Fibroblast of skin of right biceps (primary cell): ENCODE results near the gene TMEM131.
"Not testable (repeated sequence)": the region's sequence is repeated elsewhere in the genome, so short reads cannot be mapped to it uniquely, and the experiment has no call there.

ENCODE experiments used
- DNase-seq: peaks from one replicate; pipeline ENCODE4 v3.0.0-alpha.2; 2013

TMEM131 gene

GRCh38 chr2:97950329-97951154, 45.2 kb downstream of the TMEM131 start:
- peak; percentile 93 for DNase-seq

DNA sequence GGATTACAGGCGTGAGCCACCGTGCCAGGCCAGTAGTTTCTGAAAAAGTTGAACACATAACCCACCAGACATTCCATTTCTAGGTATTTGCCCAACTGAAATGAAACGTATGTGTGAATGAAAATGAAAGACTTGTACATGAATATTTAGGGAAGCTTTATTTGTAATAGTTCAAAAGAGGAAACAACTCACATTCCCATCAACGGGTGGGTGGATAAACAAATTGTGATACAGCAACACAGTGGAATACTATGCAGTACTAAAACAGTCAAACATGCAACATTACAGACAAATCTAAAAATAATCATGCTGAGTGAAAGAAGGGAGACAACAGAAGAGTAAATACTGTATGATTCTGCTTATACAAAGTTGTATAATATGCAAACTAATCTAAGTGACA, 46.8 kb downstream of the TMEM131 start:
- no peak for DNase-seq

- DNase-seq: no peak
Measured at GRCh38 chr2:97945791-97946190, 50.0 kb downstream of the TMEM131 start.

DNA sequence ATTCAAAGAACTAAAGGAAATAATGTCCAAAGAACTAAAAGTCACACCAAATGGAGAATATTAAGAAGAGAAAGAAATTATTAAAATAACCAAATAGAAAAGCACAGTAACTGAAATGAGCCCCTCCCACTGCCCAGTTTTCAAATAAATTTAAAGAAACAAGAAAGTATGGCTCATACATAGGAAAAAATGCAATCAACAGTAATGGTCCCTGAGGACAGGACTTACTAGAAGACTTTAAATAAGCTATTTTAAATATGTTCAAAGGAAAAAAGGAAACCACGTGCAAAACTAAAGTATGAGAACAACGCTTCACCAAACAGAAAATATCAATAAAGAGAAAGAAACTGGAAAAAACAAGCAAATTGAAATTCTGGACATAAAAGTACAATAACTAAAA, 58.9 kb downstream of the TMEM131 start:
- DNase-seq: peak; percentile 24

- no peak for DNase-seq
Measured at GRCh38 chr2:97936199-97936598, 59.5 kb downstream of the TMEM131 start.

GRCh38 chr2:97935719-97936161, 60.0 kb downstream of the TMEM131 start:
- DNase-seq: peak; percentile 87

DNA sequence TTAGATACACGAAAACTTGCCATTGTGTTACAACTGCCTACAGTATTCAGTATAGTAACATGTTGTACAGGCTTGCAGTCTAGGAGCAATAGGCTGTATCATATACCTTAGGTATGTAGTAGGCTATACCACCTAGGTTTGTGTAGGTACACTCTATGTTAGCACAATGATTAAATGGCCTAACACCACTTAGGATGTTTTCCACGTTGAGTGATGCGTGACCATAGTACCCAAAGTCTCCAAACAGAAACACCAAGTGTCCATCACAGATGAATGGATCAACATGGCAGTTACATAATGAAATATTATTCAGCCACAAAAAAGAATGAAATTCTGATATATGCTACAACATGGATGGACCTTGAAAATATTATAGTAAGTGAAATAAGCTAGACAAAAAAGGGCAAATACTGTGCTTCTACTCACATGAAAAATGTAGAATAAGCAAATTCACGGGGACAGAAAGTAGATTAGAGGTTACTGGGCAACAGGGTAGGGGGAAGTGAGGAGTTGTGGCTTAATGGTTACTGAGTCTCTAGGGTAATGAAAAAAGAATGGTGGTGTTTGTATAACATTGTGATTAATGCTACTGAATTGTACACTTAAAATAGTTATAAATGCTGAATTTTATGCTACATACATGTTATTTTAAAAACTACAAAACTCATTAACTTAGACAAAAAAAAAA, 62.6 kb downstream of the TMEM131 start:
- DNase-seq: no peak

DNA sequence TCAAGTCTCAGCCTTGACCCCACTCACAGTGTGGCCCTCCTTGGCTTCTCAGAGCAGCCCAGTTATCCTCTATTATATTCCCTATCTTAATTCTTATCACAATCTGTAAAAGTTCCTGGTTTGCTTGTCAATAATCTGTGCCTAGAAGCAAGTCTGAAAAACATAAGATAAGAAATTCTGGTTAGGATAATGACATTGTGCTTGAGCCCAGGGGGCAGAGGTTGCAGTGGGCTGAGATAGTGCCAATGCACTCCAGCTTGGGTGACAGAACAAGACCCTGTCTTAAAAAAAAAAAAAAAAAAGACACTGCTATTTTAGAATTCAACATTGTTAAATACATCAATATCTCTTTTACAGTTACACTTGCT, 63.9 kb downstream of the TMEM131 start:
- no peak for DNase-seq

DNA sequence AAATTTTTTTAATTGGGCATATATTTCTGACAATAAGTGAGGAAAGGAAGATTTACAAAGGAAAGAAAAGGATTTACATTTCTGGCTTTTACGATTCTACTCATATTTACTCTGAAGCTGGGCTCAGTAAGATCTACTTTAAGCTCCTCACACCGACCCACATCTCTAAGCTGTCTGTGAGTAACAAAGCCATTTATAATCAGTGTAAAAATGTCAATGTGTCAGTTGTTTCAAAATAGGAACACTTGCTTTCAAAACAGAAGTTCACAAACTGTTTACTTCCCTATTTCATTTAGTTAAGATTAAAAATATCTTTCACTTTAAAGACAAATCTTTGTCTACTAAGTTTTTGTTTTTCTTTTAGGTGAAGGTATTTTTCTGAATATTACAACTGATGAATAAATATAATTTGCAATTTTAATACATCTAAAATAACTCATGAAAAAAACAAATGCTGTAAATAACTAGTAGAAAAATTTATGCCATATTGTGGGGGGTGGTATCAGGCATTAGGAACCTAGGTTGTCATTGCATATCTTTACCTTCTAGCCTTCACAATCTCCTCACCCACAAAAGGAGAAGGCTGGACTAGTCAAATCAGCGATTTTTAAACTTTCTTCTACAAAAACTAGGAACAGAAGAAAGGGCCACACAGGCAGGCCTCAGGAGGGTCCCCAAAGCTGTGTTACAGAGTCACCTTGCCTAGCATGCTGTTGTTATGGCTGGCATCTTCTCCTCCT, 64.5 kb downstream of the TMEM131 start:
- DNase-seq: no peak

- no peak for DNase-seq
Measured at GRCh38 chr2:97928591-97928990, 67.2 kb downstream of the TMEM131 start.

GRCh38 chr2:97926946-97927345, 68.8 kb downstream of the TMEM131 start:
- DNase-seq: no peak

DNA sequence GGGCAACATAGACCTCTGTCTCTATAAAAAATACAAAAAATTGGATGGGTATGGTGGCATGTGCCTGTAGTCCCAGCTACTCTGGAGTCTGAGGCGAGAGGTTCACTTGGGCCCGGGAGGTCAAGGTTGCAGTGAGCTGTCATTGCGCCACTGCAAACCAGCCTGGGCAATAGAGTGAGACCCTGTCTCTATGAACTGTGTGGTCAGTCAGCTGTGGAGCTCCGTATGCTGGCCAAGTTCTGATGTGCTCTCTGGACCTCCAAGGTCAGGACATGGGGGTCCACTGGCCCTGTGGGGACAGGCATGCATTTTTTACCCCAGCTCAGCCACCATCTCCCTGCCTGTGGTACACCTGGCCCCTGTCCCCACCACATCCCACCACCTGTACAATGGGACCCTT, 71.6 kb downstream of the TMEM131 start:
- no peak for DNase-seq

DNA sequence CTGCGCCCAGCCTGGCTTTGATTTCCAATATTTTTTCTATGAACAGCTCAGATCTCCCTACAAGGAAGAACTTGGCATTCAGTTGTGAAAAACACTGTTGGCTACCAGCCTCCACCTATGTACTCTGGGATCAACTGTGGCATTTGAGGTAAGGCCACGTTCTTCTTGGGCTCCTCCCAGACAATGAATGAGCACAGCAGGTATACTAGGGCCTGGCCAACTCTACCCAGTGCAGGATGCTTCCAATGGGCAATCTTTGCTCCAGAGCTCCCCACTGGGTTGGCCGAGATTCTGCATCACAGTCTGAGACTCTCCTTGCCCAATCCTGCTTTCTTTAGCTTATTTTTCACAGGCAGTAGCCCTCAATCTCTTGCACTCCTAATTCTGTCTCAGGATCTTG, 75.9 kb downstream of the TMEM131 start:
- no peak for DNase-seq

GRCh38 chr2:97918818-97919217, 76.9 kb downstream of the TMEM131 start:
- DNase-seq: no peak

- not testable (repeated sequence) for DNase-seq
Measured at GRCh38 chr2:97917668-97918067, 78.1 kb downstream of the TMEM131 start.

GRCh38 chr2:97914691-97915213, 81.0 kb downstream of the TMEM131 start:
- peak; percentile 26 for DNase-seq

- peak; percentile 18 for DNase-seq
Measured at GRCh38 chr2:97913846-97914245, 81.9 kb downstream of the TMEM131 start.

DNA sequence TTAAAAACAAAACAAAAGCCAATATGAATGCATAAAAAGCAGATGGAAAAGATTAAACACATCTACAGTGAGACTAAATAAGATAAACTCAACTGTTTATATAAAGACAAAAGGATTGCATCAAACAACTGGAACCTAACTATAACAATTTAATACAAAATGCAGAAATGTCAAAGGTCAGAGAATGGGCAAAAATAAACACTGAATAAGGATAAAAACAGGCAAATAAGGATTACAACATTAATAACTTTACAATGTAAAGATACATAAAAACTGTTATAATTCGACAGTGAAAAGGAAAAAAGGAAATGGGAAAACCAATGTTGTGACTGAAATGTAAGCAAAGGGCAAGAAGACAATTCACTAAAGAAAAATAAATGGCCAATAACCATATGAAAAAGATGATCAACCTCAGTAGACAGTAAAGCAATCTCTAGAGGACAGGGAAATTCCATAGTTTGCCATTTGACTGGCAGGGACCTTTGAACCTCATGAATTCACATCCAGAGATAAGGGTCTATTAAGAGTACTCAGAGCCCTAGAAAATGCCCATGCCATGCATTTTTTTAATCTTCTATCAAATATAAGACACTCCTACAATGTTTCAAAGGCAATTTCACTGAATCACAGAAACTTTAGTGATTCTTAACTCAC, 83.7 kb downstream of the TMEM131 start:
- no peak for DNase-seq

- peak; percentile 46 for DNase-seq
Measured at GRCh38 chr2:97911206-97911921, 84.4 kb downstream of the TMEM131 start.

DNA sequence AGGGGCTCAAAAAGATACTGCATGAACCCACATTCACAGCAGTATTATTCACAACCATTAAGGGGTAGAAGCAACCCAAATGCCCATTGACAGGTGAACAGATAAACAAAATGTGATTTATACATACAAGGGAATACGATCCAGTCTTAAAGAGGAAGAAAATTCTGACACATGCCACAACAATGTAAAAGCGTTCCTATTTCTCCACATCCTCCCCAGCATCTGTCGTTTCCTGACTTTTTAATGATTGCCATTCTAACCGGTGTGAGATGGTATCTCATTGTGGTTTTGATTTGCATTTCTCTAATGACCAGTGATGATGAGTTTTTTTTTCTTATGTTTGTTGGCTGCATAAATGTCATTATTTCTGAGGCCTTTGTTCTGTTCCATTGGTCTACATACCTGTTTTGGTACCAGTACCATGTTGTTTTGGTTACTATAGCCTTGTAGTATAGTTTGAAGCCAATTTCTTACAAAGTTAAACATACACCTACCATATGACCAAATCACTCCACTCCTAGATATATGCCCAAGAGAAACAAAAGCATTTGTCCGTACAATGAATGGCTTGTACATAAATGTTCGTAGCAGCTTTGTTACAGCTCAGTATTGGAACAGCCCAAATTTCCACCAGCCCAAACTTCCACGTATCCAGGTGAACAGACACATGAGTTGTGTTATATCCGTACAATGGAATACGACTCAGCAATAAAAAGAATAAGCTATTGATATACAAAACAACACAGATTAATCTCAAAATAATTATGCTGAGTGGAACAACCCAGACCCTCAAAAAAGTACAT, 85.1 kb downstream of the TMEM131 start:
- DNase-seq: no peak

- no peak for DNase-seq
Measured at GRCh38 chr2:97908208-97908676, 87.5 kb downstream of the TMEM131 start.
